ENCODE measurements around the gene FOXJ3. TPM values are rescaled to one million over a fixed set of nuclear protein-coding genes. Genes with fewer than 3 reads are reported as not detected.

Gene FOXJ3
- total RNA-seq, 2 donors from 2014 or later, result 30.6 to 62.0 TPM

- Histone ChIP-seq H3K27me3 (replicated peaks; ENCODE audit: insufficient read depth) (no peaks in the 10 kb centered on the region), H3K36me3 (no peaks in the 10 kb centered on the region), H3K9me3 (no peaks in the 10 kb centered on the region), H3K27ac (no peak overlapping the region), H3K4me1 (ENCODE audit: control insufficient read depth in 1 of 2, low read depth in 2 of 2) (no peaks in the 10 kb centered on the region), H3K4me3 (no peak overlapping the region)
- no peak for TF ChIP-seq CTCF (IDR thresholded peaks at IDR 0.05)
- DNase-seq (ENCODE audit: low spot score) (no peak), ATAC-seq (ENCODE audit: insufficient number of reproducible peaks, low FRiP score, low read depth) (no peak)
Observed at GRCh38 chr1:42364089-42364488, 29.1 kb upstream of the FOXJ3 start.

DNA sequence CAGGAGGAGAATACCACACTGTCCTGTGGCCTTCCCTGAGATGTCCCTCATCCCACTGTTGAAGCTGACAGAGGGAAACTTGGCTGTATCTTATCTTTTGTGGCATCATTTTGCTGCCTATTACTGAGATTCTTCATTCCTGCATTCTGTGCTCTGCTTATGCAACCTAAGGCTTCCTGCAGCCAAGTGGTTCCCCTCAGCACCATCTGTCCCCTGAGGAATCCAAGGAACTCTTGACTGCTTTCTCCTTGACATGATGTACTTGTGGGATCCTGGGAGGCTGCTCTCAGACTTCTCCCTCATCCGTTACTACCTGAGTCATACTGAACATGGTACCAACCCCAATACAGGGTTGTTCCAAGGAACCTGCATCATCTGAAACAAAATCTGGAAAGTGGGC is 24.4 kb upstream of the FOXJ3 start:
- no peak for DNase-seq (ENCODE audit: low spot score)
- Histone ChIP-seq H3K27me3 (replicated peaks; ENCODE audit: insufficient read depth) (no peaks in the 10 kb centered on the region), H3K27ac (no peak overlapping the region), H3K4me1 (ENCODE audit: control insufficient read depth in 1 of 2, low read depth in 2 of 2) (no peaks in the 10 kb centered on the region), H3K4me3 (no peak overlapping the region), H3K36me3 (no peaks in the 10 kb centered on the region), H3K9me3 (no peaks in the 10 kb centered on the region)
- no peak for TF ChIP-seq CTCF (IDR thresholded peaks at IDR 0.05)
- ATAC-seq (ENCODE audit: insufficient number of reproducible peaks, low FRiP score, low read depth), result no peak

GRCh38 chr1:42358791-42359190 is 23.8 kb upstream of the FOXJ3 start:
- ATAC-seq (ENCODE audit: insufficient number of reproducible peaks, low FRiP score, low read depth) (no peak), DNase-seq (ENCODE audit: low spot score) (no peak)
- no peak overlapping the region for H3K4me3 ChIP-seq
- no peak for TF ChIP-seq CTCF (IDR thresholded peaks at IDR 0.05)
- H3K27me3 ChIP-seq (replicated peaks; ENCODE audit: insufficient read depth), result no peaks in the 10 kb centered on the region
- no peak overlapping the region for H3K27ac ChIP-seq
- no peaks in the 10 kb centered on the region for H3K4me1 ChIP-seq (ENCODE audit: control insufficient read depth in 1 of 2, low read depth in 2 of 2)
- H3K9me3 ChIP-seq, result no peaks in the 10 kb centered on the region
- no peaks in the 10 kb centered on the region for H3K36me3 ChIP-seq

GRCh38 chr1:42350086-42350485 is 15.1 kb upstream of the FOXJ3 start:
- Histone ChIP-seq H3K4me3 (no peak overlapping the region), H3K4me1 (ENCODE audit: control insufficient read depth in 1 of 2, low read depth in 2 of 2) (no peaks in the 10 kb centered on the region), H3K36me3 (no peaks in the 10 kb centered on the region), H3K27ac (no peak overlapping the region), H3K9me3 (no peaks in the 10 kb centered on the region), H3K27me3 (replicated peaks; ENCODE audit: insufficient read depth) (no peaks in the 10 kb centered on the region)
- DNase-seq (ENCODE audit: low spot score) (no peak), ATAC-seq (ENCODE audit: insufficient number of reproducible peaks, low FRiP score, low read depth) (no peak)
- no peak for TF ChIP-seq CTCF (IDR thresholded peaks at IDR 0.05)

DNA sequence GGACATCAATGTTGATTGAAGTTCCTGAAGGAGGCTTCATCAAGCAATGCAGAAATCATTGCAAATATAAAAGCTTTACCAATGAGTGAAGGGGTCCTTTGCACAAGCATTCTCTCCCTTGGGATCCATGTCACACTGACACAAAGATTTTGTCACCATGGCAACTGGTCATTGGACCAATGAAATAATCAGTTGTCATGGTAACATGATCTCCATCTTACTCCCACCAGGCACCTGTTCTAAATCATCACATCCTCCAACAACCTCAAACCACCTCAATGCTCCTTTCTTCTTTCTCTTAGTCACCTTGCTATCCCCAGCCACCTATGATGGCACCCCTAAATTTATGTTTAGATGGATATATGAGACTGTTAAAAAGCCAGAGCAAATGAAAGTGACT is 13.5 kb upstream of the FOXJ3 start:
- Histone ChIP-seq H3K27me3 (replicated peaks; ENCODE audit: insufficient read depth) (no peaks in the 10 kb centered on the region), H3K36me3 (no peaks in the 10 kb centered on the region)

More for the DNA sequence above, 13.5 kb upstream of the FOXJ3 start:
- TF ChIP-seq CTCF (IDR thresholded peaks at IDR 0.05), result no peak
- ATAC-seq (ENCODE audit: insufficient number of reproducible peaks, low FRiP score, low read depth) (no peak), DNase-seq (ENCODE audit: low spot score) (no peak)
- Histone ChIP-seq H3K9me3 (no peaks in the 10 kb centered on the region), H3K4me1 (ENCODE audit: control insufficient read depth in 1 of 2, low read depth in 2 of 2) (no peaks in the 10 kb centered on the region), H3K27ac (no peak overlapping the region), H3K4me3 (no peak overlapping the region)

All from thoracic aorta (tissue), 2 donors.